A673 (cell line): ENCODE measurements around the gene SCUBE1.

ENCODE experiments used
- CTCF ChIP-seq: fragments of 300-800, 200-600 bp; sonication (generic); conservative IDR thresholded peaks from 2 replicates; pipeline ENCODE4 v1.5.1; 2017; ENCODE audit warnings: low read depth, mild to moderate bottlenecking, antibody characterized with exemption, low read length, moderate library complexity, mixed read lengths
- EZH2 ChIP-seq: fragments of 200-600 bp; sonication (generic); IDR thresholded peaks from 2 replicates; pipeline ENCODE4 v1.6.1; 2017; ENCODE audit warnings: borderline replicate concordance, low read depth, mild to moderate bottlenecking, mixed read lengths, antibody characterized with exemption, low read length; ENCODE audit not compliant: poor library complexity, severe bottlenecking

- TF ChIP-seq CTCF = no peak
- no peak for TF ChIP-seq EZH2
Observed at GRCh38 chr22:43208703-43209522, 134.3 kb downstream of the SCUBE1 start.
